ENCODE measurements around the gene HRH3.
A peak's percentile ranks its signal among the peaks of the same experiment; 100 is the strongest.

Gene HRH3

DNA sequence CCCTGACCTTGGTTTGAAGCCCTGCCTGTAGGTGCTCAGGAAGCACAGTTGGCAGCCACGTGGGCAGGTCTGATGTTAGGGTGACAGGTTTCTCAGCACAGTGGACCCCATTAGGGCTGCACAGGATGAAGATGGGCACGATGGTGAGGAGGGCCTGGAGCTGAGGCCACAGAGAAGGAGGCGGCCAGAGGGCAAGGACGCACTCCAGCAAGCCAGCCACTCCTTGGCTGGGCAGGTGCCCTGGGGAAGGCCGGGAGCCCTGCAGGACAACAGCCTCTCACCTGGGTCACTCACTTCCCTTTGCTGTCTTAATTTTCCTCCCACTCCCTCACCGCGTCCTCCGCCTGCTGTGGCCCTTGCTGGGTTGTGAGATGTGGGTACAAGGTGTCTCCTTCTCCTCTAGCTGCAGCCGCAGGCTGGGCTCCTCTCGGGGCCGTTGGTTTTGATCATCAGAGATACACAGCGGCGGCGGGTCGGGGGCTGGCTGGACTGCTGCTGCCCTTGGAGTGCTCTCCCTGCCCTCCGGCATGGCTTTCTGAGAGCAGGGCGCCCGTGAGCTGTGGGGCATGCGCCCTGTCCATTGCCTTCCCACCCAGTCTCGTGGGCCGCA lies 23.9 kb upstream of the HRH3 start:
- DNase-seq: no peak

DNA sequence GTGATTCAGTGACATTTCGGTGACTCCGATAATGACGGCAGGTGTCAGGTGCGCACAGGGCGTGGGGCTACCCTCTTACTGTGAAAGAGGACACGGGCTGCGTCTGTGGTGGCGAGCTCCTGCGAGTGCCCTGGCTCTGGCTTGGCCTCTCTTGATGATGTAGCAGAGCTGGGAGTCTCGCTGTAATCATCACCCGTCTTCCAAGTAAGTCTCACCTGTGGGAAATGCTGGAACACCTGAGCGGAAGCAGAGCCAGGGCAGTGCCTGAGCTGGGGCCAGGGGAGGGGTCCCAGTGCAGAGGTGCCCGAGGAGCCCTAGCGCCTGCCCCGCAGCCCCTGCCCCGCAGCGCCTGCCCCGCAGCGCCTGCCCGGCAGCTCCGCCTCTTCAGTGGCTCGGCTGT lies 23.0 kb upstream of the HRH3 start:
- DNase-seq: no peak

DNA sequence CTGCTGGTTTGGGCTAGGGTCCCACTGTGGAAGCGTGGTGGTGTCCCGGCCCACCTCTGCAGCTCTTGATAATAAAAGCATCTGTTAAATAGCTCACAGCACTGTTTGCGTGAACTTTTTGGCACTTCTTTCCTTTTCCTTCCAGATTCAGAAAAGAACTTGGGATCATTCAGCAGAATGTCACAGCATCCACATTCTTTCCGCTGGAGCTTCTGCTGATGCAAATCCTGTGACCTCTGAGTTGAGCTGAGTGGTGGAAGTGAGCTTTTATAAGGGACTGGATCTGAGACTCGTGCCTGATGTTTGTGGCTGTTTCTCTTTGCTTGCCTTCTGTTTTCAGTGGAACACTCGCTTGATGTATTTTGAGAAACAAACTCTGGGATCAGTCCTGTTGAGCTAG lies 22.1 kb upstream of the HRH3 start:
- DNase-seq: no peak

DNA sequence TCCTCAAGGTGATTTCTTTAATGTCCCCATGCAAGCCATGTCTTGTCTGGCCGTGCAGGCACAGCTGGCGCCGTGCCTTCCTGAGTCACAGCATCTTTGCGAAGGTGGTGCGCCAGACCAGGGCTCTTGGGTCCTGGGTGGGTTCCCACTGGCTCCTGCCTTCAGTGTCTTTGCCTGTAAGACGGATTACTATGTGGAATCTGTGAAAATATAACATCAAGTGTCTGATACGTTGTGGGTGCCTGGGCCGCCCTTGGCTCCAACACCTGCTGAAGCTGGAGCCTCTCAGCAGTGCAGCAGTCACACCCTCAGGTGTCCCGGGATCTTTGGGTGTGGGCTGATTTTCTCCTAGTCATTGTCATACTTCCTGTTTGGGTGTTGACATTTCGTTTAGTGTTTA lies 21.4 kb upstream of the HRH3 start:
- no peak for DNase-seq

DNA sequence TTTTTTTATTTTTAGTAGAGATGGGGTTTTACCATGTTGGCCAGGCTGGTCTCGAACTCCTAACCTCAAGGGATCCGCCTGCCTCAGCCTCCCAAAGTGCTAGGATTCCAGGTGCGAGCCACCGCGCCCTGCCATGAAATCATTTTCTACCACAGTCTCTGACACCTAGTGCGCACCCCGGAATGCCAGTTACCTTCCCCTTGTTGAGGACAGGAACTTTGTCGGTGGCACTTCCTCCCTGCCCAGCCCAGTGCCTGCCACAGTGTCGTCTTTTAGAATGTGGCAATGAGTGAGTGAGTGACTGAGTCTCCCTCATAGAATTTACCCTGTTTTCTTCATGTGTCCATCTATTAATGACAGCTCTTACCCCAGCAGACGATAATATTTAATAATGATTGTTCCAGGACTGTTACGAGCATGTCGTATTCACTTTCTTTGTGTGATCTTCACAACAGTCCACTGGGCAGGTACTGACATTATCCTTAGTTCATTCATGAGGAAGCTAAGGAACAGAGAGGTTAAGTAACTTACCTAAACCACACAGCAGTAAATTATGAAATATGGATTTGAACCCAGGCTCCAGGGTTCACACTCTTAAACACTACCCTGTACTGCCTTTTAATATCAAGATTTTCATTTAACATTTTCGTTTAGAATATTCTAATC lies 20.1 kb upstream of the HRH3 start:
- DNase-seq: no peak

DNA sequence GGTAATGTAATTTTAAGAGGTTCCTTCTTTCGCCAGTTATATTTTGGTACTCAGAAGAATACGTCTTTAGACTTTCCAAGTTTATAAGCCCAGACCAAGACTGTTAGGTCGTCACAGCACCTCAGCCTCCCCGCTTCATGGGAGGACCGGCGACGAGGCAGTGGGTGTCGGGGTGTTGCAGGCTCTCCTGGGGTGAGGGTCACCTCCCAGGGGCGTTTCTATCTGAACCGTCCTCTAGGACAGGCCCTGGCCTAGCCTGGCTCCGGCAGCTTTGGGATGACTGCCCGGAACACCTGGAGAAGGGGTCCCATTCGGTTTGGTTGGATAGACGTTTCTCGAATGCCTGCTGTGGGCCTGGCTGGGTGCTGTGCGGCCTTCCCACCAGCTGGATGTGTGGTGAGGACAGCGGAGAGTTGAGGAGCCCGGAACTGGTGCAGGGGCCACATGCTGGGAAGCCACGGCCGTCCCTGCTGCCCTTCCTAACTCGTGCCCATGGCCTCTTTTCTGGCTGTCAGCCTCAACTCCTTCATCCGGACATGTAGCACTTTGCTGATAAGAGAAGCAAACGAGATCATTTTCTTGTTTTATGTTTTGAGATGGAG lies 19.3 kb upstream of the HRH3 start:
- DNase-seq: no peak

DNA sequence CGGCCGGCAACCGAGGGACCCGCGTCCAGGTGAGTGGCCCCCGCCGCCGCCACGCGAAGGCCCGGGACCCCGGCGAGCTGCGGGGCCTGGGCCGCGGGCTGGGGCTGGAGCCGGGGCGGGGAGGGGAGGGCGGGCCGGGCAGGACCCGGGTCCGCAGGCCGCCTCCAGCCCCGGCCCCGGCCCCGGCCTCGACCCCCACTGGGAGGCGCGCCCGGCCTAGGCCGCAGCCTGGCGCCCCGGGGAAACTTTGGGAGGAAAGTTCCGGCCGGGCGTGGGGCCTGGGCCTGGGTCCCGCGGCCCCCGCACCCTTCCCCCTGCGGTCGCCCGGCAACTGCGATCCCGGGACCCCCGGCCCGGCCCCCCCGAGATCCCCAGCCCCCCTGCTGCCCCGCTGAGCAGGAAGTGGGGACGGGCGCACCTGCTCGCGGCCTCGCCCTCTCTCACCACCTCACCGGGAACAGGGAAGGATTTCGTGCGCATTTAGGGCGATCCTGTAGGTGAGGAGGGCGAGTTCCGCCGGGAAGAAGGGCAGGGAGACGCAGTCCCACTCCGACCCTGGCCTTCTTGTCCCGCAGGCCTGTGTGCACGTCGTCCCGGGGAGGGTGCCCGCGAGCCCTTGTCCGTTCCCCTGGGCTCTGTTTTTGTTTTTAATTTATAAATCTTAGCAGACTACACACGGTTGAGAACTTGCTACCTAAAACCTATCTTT lies 18.6 kb upstream of the HRH3 start:
- no peak for DNase-seq

DNA sequence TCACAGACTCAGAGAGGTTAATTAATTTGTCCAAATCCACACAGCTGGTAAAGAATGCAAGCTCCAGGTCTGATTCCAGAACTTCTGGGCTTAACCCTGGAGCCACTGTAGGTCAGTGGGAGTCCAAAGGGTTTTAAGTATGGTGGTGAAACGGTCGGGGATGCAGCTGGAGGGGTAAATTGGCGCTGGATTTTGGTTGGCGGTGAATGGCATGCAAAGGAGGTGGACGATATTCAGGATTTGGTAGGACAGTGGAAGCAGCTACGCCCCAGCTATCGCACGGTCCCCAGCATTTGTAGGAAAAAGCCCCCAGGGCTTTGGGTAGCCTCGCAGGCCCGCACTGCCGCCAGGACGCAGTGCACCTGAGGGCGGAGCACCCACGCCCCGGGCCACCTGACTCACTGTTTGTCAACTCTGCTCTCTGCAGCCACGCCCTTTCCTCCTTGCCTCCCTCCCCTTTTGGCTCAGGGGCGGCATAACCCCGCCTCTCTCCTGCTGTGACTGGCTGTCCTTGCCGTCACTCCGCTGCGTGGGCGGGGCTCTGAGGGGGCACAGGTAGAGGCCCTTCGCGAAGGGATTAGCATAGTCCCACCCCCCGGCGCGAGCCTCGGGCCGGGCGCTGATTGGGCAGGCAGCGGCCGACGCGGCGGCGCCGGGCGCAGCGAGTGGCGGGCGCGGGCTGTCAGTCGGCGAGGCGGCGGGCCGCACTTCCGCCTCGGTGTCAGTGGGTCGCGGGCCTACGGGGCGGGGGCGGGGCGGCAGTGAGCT lies 17.9 kb upstream of the HRH3 start, which contains the start of gene OSBPL2:
TSS of gene OSBPL2 (plus strand) at position 721 of the 768 bp plus-strand sequence. CDS start 17,664 bp downstream, outside the sequence.
- peak; percentile 100 for DNase-seq

DNA sequence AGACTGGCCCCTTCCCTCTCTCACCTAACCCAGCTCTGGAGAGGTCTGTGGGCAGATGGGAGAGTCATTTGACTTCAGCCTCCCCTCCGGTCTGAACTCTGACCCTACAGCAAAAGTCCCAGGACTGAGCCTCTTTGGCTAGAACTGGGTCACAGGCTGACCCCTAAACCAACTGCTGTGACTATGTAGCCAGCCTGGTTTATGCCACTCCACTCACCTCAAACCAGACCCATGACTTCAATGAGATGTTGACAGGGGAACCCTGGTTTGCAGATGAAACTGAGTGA lies 17.4 kb upstream of the HRH3 start:
- no peak for DNase-seq

DNA sequence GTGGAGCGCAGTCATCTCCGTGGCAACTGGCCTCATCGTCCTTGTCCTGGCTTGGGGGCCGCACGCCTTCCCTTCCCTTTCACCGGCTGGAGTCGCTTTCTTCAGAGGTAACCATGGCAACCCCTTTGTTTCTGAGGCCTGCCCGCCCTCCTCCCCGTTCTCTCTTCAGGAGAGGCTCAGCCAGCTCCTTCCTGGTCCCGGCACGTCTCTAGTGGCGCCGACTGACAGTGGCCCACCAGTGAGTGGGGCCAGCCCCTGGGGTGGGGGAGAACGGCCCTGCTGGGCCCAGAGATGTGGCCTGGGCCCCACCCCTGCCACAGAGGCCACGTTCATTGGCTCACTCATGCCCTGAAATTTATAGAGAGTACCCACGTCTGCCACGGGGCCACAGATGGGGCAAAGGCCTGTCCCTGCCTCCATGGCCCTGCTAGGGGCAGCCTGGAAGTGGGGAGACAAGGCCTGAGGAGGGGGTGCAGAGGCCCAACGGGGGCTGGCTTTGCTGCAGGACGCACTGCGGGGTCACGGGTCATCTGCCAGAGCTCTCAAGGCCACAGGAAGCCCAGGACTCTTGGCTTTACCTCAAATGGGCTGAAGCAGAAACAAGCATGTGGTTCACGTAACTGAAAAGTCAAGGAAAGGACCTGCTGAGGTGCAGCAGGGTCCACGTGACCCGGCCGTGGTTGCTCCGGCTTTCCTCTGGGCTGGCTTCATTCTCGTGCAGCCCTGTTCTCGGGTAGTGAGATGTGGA lies 16.9 kb upstream of the HRH3 start:
- no peak for DNase-seq

DNA sequence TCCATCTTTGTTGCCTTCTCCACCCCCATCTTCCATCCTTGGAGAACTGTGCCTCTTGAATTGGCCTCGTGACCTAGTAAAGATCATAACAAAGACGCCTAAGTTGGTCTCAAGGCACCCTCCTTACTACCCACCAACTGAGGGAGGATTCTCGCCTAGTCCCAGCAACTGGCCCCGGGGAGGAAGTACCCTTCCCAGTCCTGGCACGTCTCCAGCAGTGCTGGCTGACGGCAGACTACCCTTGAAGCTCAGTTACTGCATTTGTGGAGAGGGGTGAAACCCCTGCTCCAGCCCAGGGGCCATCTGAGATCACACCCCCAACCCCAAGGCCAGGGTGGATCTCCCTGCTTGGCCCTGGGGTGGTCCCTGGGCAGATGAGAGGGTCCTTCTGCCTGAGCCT lies 16.1 kb upstream of the HRH3 start:
- no peak for DNase-seq

DNA sequence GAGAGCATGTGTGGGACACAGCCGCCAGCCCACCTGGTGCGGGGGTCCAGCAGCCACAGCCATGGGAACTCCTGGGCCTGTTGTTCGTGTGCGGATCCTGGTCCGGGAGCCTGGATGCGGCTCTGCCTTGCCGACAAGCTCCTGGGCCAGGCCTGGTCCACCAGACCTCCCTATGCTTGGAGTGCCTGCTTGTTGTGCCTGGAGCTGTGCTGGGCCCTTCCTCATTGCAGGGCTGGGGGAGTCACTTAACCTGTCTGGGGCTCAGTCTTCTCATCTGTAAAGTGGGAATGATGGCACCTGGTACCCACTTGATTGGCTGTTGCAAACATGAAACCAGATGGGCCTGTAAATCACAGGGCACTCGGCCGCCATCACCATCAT lies 15.7 kb upstream of the HRH3 start:
- no peak for DNase-seq

DNA sequence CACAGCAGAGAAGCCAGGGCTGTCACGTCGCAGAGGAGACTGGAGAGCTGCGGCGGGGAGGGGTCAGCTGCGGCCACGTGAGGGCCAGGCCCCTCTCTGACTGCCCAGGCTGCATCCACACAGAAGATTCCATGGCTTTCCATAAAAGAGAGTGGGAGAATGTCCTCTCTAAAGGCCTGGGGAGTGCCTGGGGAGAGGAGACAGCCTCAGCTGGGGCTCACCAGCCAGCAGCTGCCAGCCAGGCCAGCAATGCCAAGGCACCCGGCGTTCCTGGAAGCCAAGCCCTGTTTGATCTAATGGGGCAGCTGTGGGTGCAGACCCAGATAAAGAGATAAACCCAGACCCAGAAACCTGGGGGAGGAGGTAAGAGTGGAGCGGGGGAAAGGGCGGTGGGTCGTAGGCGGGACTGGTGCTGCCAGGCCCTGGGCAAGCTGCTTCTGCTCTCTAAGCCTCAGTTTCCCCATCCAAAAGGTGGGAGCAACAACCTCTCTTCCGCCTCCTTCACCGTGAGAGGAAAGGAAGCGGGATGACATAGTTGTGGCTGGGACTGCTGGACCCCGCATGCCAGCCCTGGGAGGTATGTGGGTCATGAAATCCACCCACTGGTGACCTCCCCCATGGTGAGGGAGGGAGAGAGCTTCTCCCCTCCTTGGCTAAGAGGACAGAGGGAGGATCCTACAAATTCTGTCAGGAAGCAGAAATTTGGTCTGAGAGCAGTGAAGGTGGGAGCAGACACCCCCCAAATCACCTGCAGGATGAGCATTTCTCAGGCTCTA lies 15.1 kb upstream of the HRH3 start:
- DNase-seq: no peak

DNA sequence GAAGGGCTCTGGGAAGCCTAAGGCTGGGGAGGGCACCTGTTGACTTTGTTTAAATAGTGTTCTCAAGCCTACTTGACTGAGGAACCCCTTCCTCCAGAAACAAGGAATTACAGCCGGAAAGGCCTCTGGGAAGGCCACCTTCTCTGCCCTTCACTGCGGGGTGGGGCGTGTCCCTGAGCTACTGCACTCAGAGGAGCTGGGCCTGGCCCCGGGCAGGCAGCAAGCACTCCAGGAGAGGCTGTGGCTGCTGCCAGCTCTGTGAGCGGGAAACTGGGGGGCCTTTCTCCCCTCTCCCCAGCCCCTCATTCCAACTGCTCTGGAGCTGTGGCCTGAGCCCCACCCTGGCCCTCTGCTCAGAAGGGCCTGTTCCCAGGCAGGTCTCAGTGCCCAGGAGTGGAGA lies 14.3 kb upstream of the HRH3 start:
- no peak for DNase-seq

DNA sequence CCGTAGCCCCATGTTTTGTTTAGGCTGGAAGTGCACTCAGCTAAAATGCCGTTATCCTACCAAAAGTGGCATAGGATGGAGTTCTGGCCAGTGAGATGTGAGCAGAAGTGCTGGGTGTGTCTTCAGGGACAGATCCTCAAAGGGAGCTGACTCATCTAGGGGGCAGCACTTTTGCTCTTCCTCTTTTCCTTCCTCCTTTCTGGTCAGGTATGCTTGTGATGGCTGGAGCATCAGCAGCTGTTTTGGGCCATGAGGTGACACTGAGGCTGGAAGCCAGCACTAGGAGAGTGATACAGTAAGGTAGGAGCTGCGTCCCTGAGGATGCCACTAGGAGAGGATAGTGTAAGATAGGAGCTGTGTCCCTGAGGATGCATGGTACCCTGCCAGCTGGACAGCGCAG lies 13.6 kb upstream of the HRH3 start:
- DNase-seq: no peak

DNA sequence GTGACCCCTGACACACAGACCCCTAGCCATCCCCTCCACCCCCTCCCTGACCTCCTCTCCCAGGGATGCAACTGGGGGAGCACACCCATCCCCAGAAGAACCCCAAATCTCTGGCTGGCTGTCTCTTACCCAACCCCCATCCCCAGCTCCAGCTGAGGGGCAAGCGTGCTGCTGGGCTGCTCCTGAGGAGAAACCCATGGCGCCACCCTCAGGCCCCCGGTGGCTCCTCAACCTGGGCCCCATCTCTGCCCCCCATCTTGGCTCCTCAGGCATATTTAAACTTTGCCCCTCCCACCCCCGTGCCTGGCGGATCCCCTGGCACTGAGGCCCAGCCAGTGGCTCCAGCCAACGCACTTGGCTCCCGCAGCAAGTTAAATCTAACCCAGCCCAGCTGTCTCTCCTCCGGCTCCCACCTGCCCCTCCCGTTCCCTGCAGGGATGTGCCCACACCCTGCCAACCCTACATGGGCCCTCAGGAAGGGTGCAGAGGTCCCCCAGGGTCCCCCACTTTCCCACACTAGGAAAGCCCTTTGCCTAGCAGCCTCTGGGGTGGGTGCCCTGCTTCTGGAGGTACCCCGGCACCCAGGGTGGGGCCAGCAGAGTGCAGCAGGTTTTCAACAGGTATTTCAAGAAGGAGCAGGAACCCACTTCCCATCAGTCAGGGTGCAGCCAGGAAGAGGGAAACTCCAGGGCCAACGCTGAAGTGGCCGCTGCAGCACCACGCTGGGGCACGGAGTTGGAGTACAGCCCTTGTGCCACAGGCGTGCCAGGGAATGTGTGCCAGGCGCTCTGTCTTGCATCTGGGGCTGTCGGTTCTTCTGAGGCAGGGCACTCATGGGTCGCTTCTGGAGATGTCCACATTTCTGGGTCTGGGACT lies 12.9 kb upstream of the HRH3 start:
- no peak for DNase-seq

DNA sequence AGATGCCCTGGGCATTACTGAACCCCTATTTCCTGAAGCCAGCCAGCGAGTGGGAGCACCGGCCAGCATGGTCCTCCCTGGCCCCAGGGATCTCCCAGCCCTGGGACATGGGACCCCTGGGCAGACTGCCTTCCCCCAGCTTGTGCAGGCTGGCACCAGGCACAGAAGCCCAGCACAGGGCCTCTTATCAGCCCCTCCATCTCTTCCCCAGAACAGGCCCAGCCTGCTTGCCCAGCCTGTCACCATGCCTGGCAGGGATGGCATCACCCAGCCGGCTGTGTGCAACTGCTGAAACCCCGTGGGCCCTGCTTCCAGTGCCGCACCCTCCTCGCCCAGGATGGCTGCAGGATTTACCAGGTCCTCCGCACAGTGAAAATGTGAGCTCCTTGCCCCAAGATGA lies 12.1 kb upstream of the HRH3 start:
- DNase-seq: no peak

DNA sequence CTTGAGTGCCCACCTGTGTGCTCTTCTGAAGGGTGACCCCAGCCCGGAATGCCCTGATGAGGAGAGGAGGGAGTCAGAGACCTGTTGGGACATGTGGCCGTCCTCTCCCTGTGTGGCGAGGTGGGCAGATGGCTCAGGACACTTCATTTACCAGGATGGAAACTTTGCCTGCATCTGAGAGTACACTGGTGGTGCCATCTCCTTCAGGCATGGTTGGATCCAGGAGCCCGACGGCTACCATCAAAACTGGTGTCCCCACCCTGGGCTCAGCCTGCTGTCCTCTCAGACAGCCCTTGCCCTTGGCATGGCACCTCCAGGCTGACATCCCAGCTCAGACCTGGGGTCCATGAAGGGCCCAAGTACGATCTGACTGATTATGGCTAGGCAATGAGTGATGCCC lies 11.2 kb upstream of the HRH3 start:
- DNase-seq: no peak

DNA sequence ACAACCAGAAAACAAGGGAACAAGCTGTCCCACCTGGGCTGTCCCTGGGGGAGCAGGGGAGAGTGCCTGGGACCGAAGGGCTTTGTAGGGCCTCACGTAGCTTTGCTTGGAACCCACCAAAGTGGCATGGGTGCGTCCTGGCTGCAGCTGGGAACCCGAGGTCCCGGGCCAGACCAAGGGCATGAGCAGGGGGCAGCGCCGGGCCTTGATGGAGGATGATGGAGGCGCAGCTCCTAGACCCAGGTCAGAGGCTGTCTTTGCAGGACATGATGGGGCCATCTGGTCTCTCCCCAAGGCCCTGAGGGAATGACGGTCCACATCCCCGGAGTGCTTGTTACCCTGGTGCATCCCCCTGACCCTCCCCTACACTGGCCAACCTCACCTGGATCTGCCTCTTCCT lies 10.6 kb upstream of the HRH3 start:
- no peak for DNase-seq

DNA sequence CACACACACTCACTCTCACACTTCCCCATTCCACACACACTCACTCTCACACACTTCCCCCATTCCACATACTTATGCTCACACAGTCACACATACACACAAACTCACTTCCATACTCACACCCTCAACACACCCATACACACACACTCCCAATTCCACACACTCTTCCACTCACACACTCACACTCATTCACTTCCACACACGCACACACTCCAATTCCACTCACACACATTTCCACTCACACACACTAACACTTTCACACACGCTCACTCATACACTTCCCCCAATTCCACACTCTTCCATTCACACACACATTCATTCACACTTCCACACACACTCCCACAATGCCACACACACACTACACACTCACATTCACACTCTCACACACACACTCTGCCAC lies 10.2 kb upstream of the HRH3 start:
- DNase-seq: no peak

DNA sequence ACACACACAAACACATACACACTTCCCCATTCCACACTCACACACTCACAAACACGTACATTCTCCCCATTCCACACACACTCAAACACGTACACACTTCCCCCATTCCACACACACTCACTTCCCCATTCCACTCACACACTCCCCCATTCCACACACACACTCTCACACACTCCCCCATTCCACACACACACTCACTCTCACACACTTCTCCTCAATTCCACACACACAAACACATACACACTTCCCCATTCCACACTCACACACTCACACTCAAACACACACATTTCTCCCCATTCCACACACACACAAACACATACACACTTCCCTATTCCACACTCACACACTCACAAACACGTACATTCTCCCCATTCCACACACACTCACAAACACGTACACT lies 9.6 kb upstream of the HRH3 start:
- DNase-seq: no peak
